Right ventricle myocardium inferior (tissue), 1 donor: ENCODE results near the gene IPCEF1. TPM values are rescaled to one million over a fixed set of nuclear protein-coding genes. Genes with fewer than 3 reads are reported as not detected.

Source experiments
- ATAC-seq: fragments of 200-7000 bp; cut with Tn5 transposase; one replicate; pipeline ENCODE4 v1.9.1; 2020; ENCODE audit warnings: mild to moderate bottlenecking, moderate library complexity
- DNase-seq: peaks from one replicate; pipeline ENCODE4 v3.0.0; 2021; ENCODE audit errors: missing footprints
- intact Hi-C: fragments of 100-400 bp; cut with DNase I; formaldehyde crosslinking; loops from one replicate; pipeline ENCODE4 v1.11.0; 2022
- total RNA-seq: library from RNA; stranded (reverse); fragmentation: NEBNext Ultra II Directional; extraction: Animal tissue kit (Norgen Biotek cat#: 25700); gene quantifications from one replicate; pipeline ENCODE4 v1.2.1, GENCODE V29; 2021
- donor health status: DM: no; HTN: yes; CAD: no; lungs with severe emphysema.

IPCEF1 gene
- total RNA-seq, 1 donor from 2014 or later: 2.0 TPM

- no peak for DNase-seq
- no peak for ATAC-seq
- intact Hi-C loops: loop anchor here (2.0 to 10.0 kb wide), 4 partner anchors 211 to 517 kb away; no protein-coding TSS in a partner anchor
Measured at GRCh38 chr6:154157706-154158105, 198.9 kb downstream of the IPCEF1 start.

- intact Hi-C loops: loop anchor here (2.0 to 10.0 kb wide), 4 partner anchors 212 to 518 kb away; no protein-coding TSS in a partner anchor
- ATAC-seq (no peak), DNase-seq (no peak)
Measured at GRCh38 chr6:154157082-154157481, 199.5 kb downstream of the IPCEF1 start.

GRCh38 chr6:154156135-154156896 lies 200.3 kb downstream of the IPCEF1 start:
- no peak for DNase-seq
- peak; percentile 60 for ATAC-seq
- intact Hi-C loops: loop anchor here (2.0 to 10.0 kb wide), 4 partner anchors 212 to 518 kb away; no protein-coding TSS in a partner anchor

GRCh38 chr6:154154389-154154967 lies 202.1 kb downstream of the IPCEF1 start:
- DNase-seq (no peak), ATAC-seq (no peak)
- intact Hi-C loops: loop anchor here (1.0 to 10.0 kb wide), 3 partner anchors 123 to 520 kb away; no protein-coding TSS in a partner anchor

- ATAC-seq (no peak), DNase-seq (no peak)
- intact Hi-C loops: no loop called here
Measured at GRCh38 chr6:154143753-154144152, 212.8 kb downstream of the IPCEF1 start.

GRCh38 chr6:154140743-154141142 lies 215.9 kb downstream of the IPCEF1 start:
- no peak for DNase-seq
- ATAC-seq: no peak
- intact Hi-C loops: no loop called here

- intact Hi-C loops: no loop called here
- DNase-seq (no peak), ATAC-seq (no peak)
Measured at GRCh38 chr6:154139892-154140291, 216.7 kb downstream of the IPCEF1 start.

- ATAC-seq (no peak), DNase-seq (no peak)
- intact Hi-C loops: no loop called here
Measured at GRCh38 chr6:154138793-154139192, 217.8 kb downstream of the IPCEF1 start.

GRCh38 chr6:154134471-154135147 lies 222.0 kb downstream of the IPCEF1 start:
- intact Hi-C loops: no loop called here
- DNase-seq (no peak), ATAC-seq (no peak)

- DNase-seq (no peak), ATAC-seq (no peak)
- intact Hi-C loops: no loop called here
Measured at GRCh38 chr6:154127657-154128056, 228.9 kb downstream of the IPCEF1 start.

GRCh38 chr6:154125421-154125820 lies 231.2 kb downstream of the IPCEF1 start:
- no peak for DNase-seq
- intact Hi-C loops: no loop called here

GRCh38 chr6:154123155-154123956 lies 233.2 kb downstream of the IPCEF1 start:
- intact Hi-C loops: no loop called here
- no peak for DNase-seq
- ATAC-seq: no peak

More at GRCh38 chr6:154125421-154125820, 231.2 kb downstream of the IPCEF1 start:
- no peak for ATAC-seq

GRCh38 chr6:154122195-154122925 lies 234.2 kb downstream of the IPCEF1 start:
- intact Hi-C loops: no loop called here
- ATAC-seq: no peak

GRCh38 chr6:154117485-154117884 lies 239.1 kb downstream of the IPCEF1 start:
- ATAC-seq: no peak

More at GRCh38 chr6:154122195-154122925, 234.2 kb downstream of the IPCEF1 start:
- no peak for DNase-seq

GRCh38 chr6:154113392-154113791 lies 243.2 kb downstream of the IPCEF1 start:
- no peak for DNase-seq
- ATAC-seq: no peak
- intact Hi-C loops: no loop called here

More at GRCh38 chr6:154117485-154117884, 239.1 kb downstream of the IPCEF1 start:
- DNase-seq: no peak
- intact Hi-C loops: no loop called here

GRCh38 chr6:154112181-154112809 lies 244.3 kb downstream of the IPCEF1 start:
- intact Hi-C loops: no loop called here
- DNase-seq (no peak), ATAC-seq (no peak)

- DNase-seq: no peak
- intact Hi-C loops: no loop called here
- ATAC-seq: no peak
Measured at GRCh38 chr6:154111025-154111424, 245.6 kb downstream of the IPCEF1 start.

GRCh38 chr6:154106251-154106650 lies 250.4 kb downstream of the IPCEF1 start:
- DNase-seq (no peak), ATAC-seq (no peak)
- intact Hi-C loops: no loop called here
